Endothelial cell (in vitro differentiated cells): ENCODE measurements around the gene MTO1. TPM values are rescaled to one million over a fixed set of nuclear protein-coding genes. Genes with fewer than 3 reads are reported as not detected.
"Not testable (repeated sequence)": the region's sequence is repeated elsewhere in the genome, so short reads cannot be mapped to it uniquely, and the experiment has no call there.

Experiments used
- DNase-seq: peaks from one replicate; pipeline ENCODE4 v3.0.0; 2021; ENCODE audit warnings: low spot score
- H3K27ac Mint-ChIP-seq: one replicate; pipeline ENCODE4 v1.8.0; 2021; ENCODE audit warnings: mixed read lengths, inconsistent platforms; ENCODE audit not compliant: unreplicated experiment
- H3K27me3 Mint-ChIP-seq: one replicate; pipeline ENCODE4 v1.8.0; 2021; ENCODE audit warnings: mild to moderate bottlenecking, moderate library complexity, mixed read lengths, inconsistent platforms; ENCODE audit not compliant: unreplicated experiment
- H3K36me3 Mint-ChIP-seq: one replicate; pipeline ENCODE4 v1.8.0; 2021; ENCODE audit warnings: mild to moderate bottlenecking, low read depth, mixed read lengths, inconsistent platforms; ENCODE audit not compliant: unreplicated experiment
- H3K4me1 Mint-ChIP-seq: one replicate; pipeline ENCODE4 v1.8.0; 2021; ENCODE audit warnings: mild to moderate bottlenecking, mixed read lengths, inconsistent platforms; ENCODE audit not compliant: unreplicated experiment
- H3K4me3 Mint-ChIP-seq: one replicate; pipeline ENCODE4 v1.8.0; 2021; ENCODE audit warnings: mild to moderate bottlenecking, mixed read lengths, inconsistent platforms; ENCODE audit not compliant: unreplicated experiment
- H3K9me3 Mint-ChIP-seq: one replicate; pipeline ENCODE4 v1.8.0; 2021; ENCODE audit warnings: mixed read lengths, inconsistent platforms; ENCODE audit not compliant: unreplicated experiment
- total RNA-seq: library from RNA; stranded (reverse); fragmentation: NEBNext Ultra II Directional; extraction: Animal tissue kit (Norgen Biotek cat#: 25700); gene quantifications from one replicate; pipeline ENCODE4 v1.2.1, GENCODE V29; 2021; ENCODE audit not compliant: unreplicated experiment
- TF ChIP-seq, protein P1 (sequence below): fragments of 200-600 bp; sonication (generic); IDR thresholded peaks from one replicate; pipeline ENCODE4 v1.5.0; 2021; ENCODE audit warnings: antibody characterized with exemption; ENCODE audit not compliant: unreplicated experiment

Gene MTO1
- total RNA-seq, 1 donor from 2014 or later = 23.8 TPM

- no peak overlapping the region for H3K4me3 Mint-ChIP-seq
- H3K4me1 Mint-ChIP-seq = peaks cover under 1% of the 10 kb centered on the region
- H3K27ac Mint-ChIP-seq = no peak overlapping the region
- H3K36me3 Mint-ChIP-seq = peaks cover 10% of the 10 kb centered on the region
- no peaks in the 10 kb centered on the region for H3K9me3 Mint-ChIP-seq
- peaks cover under 1% of the 10 kb centered on the region for H3K27me3 Mint-ChIP-seq
- TF ChIP-seq, protein P1, sequence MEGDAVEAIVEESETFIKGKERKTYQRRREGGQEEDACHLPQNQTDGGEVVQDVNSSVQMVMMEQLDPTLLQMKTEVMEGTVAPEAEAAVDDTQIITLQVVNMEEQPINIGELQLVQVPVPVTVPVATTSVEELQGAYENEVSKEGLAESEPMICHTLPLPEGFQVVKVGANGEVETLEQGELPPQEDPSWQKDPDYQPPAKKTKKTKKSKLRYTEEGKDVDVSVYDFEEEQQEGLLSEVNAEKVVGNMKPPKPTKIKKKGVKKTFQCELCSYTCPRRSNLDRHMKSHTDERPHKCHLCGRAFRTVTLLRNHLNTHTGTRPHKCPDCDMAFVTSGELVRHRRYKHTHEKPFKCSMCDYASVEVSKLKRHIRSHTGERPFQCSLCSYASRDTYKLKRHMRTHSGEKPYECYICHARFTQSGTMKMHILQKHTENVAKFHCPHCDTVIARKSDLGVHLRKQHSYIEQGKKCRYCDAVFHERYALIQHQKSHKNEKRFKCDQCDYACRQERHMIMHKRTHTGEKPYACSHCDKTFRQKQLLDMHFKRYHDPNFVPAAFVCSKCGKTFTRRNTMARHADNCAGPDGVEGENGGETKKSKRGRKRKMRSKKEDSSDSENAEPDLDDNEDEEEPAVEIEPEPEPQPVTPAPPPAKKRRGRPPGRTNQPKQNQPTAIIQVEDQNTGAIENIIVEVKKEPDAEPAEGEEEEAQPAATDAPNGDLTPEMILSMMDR = no peak
- DNase-seq = no peak
These were observed 50.3 kb downstream of the MTO1 start for GRCh38 chr6:73511796-73512195.

DNA sequence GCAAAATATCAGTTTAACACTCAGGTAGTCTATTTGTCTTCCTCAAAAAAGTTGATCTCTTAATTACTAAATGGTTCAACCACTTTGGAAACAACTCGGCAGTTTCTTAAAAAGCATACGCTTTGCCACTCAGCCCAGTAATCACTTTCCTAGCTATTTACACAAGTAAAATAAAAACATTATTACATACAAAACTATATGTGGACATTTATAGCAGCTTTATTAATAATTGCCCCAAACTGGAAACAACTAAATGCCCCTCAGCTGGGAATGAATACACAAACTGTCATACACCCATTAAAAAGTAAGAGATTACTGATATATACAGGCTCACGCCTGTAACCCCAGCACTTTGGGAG, 51.9 kb downstream of the MTO1 start:
- Mint-ChIP-seq H3K27me3 (peaks cover 6% of the 10 kb centered on the region), H3K27ac (no peak overlapping the region), H3K9me3 (no peaks in the 10 kb centered on the region), H3K36me3 (peaks cover 23% of the 10 kb centered on the region), H3K4me1 (peaks cover 9% of the 10 kb centered on the region), H3K4me3 (no peak overlapping the region)
- DNase-seq = no peak
- TF ChIP-seq, protein P1 = no peak

- TF ChIP-seq, protein P1 = no peak
- DNase-seq = no peak
- Mint-ChIP-seq H3K36me3 (peaks cover 32% of the 10 kb centered on the region), H3K9me3 (no peaks in the 10 kb centered on the region), H3K27me3 (peaks cover 12% of the 10 kb centered on the region), H3K27ac (no peak overlapping the region), H3K4me3 (no peak overlapping the region), H3K4me1 (peaks cover 18% of the 10 kb centered on the region)
These were observed 53.2 kb downstream of the MTO1 start for GRCh38 chr6:73514746-73515110.

DNA sequence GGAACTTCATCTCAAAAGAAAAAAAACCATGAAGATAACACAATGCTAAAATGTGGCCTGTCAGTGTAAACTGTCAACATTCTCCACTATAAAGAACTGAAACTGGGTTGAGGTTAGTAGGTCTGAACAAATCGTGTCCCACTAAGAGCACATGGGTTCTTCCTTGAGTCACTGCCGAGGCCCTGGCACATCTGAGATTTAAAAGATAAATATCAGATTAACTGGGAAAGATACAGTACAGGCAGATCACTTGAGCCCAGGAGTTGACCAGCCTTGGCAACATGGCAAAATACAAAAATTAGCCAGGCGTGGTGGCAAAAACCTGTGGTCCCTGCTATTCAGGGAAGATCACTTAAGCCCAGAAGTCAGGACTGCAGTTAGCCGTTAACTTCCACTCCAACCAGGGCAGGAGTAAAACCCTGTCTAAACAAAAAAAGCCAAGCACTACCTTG, 53.7 kb downstream of the MTO1 start:
- no peak for DNase-seq
- peaks cover 37% of the 10 kb centered on the region for H3K36me3 Mint-ChIP-seq
- H3K4me1 Mint-ChIP-seq = peaks cover 22% of the 10 kb centered on the region
- no peaks in the 10 kb centered on the region for H3K9me3 Mint-ChIP-seq
- H3K4me3 Mint-ChIP-seq = no peak overlapping the region
- TF ChIP-seq, protein P1 = no peak
- H3K27ac Mint-ChIP-seq = no peak overlapping the region
- peaks cover 16% of the 10 kb centered on the region for H3K27me3 Mint-ChIP-seq

- H3K4me1 Mint-ChIP-seq = peaks cover 28% of the 10 kb centered on the region
- peaks cover 4% of the 10 kb centered on the region for H3K9me3 Mint-ChIP-seq
- H3K27ac Mint-ChIP-seq = peak overlapping the region; percentile 68
- peaks cover 48% of the 10 kb centered on the region for H3K36me3 Mint-ChIP-seq
- peaks cover 25% of the 10 kb centered on the region for H3K27me3 Mint-ChIP-seq
- TF ChIP-seq, protein P1 = no peak
- DNase-seq = no peak
- H3K4me3 Mint-ChIP-seq = peak overlapping the region; percentile 85
These were observed 55.3 kb downstream of the MTO1 start for GRCh38 chr6:73516514-73517489.

GRCh38 chr6:73518100-73518981, 56.8 kb downstream of the MTO1 start:
- DNase-seq, H3K9me3 Mint-ChIP-seq: not testable (repeated sequence)
- Mint-ChIP-seq H3K36me3 (peaks cover 53% of the 10 kb centered on the region), H3K4me3 (peak overlapping the region; percentile 91), H3K27ac (peak overlapping the region; percentile 89), H3K27me3 (peaks cover 29% of the 10 kb centered on the region), H3K4me1 (peaks cover 31% of the 10 kb centered on the region)
